ENCODE results near the gene ALDH3B1.

Gene ALDH3B1

GRCh38 chr11:68044145-68044813 is 34.2 kb downstream of the ALDH3B1 start:
- no peak for DNase-seq (ENCODE audit: low read depth)

DNA sequence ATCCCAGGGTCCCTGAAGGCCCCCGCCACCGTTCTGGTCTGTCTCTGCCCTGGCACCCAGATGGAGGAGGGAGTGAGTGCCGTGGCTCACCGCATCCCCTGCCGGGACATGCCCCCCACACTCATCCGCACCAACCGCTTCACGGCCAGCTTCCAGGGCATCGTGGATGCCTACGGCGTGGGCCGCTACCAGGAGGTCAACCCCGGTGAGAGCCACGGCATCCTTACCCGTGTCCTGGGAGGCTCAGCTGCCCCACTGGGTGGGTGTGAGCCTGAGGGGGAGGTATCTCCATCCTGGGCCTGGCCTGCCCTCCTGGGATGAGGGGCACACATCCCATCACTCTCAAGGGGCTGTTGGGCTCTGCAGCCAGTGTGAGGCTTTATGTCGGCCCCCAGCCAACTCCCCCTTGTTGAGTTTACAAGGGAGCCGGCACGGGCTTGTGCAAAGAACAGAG is 34.8 kb downstream of the ALDH3B1 start:
- no peak for DNase-seq (ENCODE audit: low read depth)

DNA sequence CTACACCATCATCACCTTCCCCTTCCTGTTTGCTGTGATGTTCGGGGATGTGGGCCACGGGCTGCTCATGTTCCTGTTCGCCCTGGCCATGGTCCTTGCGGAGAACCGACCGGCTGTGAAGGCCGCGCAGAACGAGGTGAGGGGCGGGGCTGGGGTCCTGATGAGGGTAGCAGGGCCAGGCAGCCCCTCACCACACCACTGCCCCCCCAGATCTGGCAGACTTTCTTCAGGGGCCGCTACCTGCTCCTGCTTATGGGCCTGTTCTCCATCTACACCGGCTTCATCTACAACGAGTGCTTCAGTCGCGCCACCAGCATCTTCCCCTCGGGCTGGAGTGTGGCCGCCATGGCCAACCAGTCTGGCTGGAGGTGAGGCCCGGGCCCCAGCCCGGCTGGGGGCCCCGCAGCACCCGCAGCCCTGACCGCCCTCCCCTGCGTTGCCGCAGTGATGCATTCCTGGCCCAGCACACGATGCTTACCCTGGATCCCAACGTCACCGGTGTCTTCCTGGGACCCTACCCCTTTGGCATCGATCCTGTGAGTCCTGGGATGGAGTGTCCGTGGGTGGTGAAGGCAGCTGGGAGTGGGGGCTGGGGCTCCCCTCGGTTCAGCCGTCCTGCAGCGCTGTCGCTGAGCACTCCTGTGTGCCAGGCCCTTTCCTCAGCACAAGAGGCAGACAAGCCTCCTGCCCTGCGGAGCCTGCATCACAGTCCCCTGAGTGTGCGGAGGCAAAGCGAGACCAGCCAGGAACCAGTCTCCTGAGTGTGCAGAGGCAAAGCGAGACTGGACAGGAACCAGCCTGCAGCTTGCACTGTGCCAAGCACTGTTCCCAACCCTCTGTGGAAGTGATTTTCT is 37.5 kb downstream of the ALDH3B1 start:
- no peak for DNase-seq (ENCODE audit: low read depth)

GRCh38 chr11:68048681-68049508 is 38.8 kb downstream of the ALDH3B1 start:
- DNase-seq (ENCODE audit: low read depth) = no peak

DNA sequence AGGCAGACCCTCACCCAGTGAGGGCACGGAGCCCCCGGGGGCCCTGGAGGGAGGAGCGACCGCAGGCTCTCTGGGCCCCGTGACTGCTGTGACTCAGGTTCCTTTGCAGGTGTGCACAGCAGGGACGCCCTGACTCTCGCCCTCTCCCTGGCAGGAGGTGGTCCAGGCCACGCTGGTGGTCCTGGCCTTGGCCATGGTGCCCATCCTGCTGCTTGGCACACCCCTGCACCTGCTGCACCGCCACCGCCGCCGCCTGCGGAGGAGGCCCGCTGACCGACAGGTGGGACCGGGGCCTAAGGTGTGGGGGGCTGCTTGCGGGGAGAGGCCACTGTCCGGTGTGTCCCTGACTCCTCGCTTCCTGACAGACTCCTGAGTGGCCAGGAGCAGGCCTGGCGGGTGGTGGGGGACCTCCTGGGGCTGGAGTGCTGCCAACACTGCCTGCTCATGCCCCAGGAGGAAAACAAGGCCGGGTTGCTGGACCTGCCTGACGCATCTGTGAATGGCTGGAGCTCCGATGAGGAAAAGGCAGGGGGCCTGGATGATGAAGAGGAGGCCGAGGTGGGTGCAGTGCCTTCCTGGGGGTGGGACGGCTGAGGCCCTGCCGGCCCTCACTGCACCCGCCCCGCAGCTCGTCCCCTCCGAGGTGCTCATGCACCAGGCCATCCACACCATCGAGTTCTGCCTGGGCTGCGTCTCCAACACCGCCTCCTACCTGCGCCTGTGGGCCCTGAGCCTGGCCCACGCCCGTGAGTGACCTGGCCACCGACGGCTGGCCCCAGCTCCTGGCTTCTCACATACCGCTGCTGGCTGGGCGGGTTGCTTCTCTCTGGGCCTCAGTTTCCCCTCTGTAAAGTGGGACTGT is 39.6 kb downstream of the ALDH3B1 start:
- DNase-seq (ENCODE audit: low read depth) = no peak

GRCh38 chr11:68050371-68050841 is 40.3 kb downstream of the ALDH3B1 start:
- no peak for DNase-seq (ENCODE audit: low read depth)

- no peak for DNase-seq (ENCODE audit: low read depth)
Measured at GRCh38 chr11:68051191-68052136, 41.3 kb downstream of the ALDH3B1 start.

- no peak for DNase-seq (ENCODE audit: low read depth)
Measured at GRCh38 chr11:68052137-68052873, 42.2 kb downstream of the ALDH3B1 start.

- DNase-seq (ENCODE audit: low read depth) = no peak
Measured at GRCh38 chr11:68053117-68053516, 43.0 kb downstream of the ALDH3B1 start.

GRCh38 chr11:68053981-68054812 is 44.1 kb downstream of the ALDH3B1 start:
- no peak for DNase-seq (ENCODE audit: low read depth)

GRCh38 chr11:68056317-68057285 is 46.5 kb downstream of the ALDH3B1 start:
- no peak for DNase-seq (ENCODE audit: low read depth)

DNA sequence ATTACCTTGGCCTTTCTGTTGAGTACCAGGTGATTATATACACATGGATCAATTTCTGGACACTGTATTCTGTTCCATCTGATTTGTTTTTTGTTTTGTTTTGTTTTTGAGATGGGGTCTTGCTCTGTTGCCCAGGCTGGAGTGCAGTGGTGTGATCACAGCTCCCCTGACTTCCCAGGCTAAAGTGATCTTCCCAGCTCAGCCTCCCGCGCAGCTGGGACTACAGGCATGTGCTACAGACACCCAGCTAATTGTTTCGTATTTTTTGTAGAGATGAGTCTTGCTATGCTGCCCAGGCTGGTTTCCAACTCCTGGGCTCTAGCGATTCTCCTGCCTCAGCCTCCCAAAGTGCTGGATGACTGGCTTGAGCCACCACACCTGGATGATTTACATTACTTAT is 47.7 kb downstream of the ALDH3B1 start:
- no peak for DNase-seq (ENCODE audit: low read depth)

DNA sequence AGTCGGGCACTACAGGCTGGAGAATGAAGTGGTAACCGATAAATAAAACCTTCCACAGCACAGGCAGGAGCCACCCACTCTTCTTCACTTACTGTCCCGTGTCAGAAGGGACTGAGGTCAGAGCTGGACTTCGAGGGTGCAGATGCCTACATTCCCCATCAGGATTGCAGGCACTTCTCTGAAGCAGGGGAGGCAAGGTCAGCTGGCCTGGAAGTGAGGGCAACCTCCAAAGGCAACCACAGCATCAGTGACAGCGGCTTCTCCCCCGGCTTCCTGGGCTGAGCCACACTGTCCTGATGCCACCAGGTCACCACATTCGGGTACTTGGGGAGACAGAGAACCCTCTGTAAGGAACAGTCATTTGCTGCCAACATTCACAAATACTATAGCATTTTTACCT is 51.4 kb downstream of the ALDH3B1 start:
- DNase-seq (ENCODE audit: low read depth) = no peak

DNA sequence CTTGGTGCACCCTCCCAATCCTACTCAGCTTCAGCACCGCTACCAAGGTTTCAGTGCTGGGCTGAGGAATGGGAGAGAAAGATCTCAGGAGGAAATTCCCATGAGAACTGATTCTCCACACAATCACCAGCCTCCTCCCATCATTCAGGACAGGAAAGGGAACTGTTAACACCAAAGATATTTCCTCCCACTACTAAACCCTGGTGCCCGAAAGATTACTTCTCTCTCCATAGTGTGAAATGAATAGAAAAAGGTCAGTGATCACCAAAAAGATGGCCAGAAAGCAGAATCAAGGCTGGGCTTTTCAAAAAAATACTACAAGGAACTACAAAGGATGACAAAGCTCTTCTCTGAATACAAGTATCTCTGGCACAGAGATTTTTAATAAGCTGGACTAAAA is 54.8 kb downstream of the ALDH3B1 start:
- no peak for DNase-seq (ENCODE audit: low read depth)

DNA sequence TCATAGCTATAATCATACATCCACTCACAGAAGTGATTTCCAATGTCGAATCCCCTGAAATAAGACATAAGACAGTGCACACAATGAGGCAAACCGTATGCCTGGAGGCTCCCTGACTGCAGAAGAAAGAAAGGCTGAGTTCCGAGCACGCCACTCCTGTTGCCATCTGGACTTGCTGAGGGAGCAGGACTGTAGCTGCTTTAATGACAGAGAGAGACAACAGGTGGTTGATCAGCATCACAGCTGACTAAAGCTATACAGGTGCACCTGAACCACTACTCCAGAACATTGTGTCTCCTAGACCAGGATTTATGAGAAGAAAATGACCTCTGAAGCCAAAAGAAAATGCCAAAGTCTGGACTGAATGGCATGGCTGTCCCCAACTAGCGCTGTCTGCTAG is 55.7 kb downstream of the ALDH3B1 start:
- no peak for DNase-seq (ENCODE audit: low read depth)

DNA sequence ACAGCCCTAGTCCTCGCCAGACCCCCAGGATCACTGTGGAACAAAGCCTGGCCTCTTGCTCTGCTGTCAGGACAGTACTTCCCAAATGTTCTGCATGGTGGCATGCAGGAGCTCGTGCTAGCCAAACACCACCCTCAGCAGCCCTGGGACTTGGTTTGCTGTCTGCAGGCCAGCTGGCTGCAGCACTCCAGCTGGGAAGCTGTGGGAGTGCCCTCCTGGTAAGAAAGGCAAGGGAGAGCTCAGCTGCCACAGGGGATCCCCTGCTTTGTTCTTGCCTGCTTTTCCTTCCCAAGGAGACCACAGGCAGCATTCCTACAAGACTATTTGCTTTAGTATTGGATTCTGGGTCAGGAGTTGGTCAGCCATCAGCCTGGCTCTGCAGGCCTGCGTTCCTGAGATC is 56.6 kb downstream of the ALDH3B1 start:
- no peak for DNase-seq (ENCODE audit: low read depth)

GRCh38 chr11:68067991-68068390 is 57.9 kb downstream of the ALDH3B1 start:
- no peak for DNase-seq (ENCODE audit: low read depth)
